H9 (cell line): ENCODE results near the gene SHMT1. TPM values are rescaled to one million over a fixed set of nuclear protein-coding genes. Genes with fewer than 3 reads are reported as not detected.

ENCODE experiments used
- DNase-seq: peaks from one replicate; pipeline ENCODE4 v3.0.0-alpha.2; 2017
- H2AFZ ChIP-seq: one replicate; pipeline ENCODE4 v1.6.1; 2013; ENCODE audit warnings: mild to moderate bottlenecking, low read length, control low read depth, moderate library complexity
- H2AK5ac ChIP-seq: 2 replicates; pipeline ENCODE4 v1.6.1; 2013; ENCODE audit warnings: low read length, control low read depth, mixed read lengths; ENCODE audit not compliant: insufficient read length
- H2BK120ac ChIP-seq: one replicate; pipeline ENCODE4 v1.6.1; 2013; ENCODE audit warnings: low read depth, mild to moderate bottlenecking, low read length, control low read depth, inconsistent platforms; ENCODE audit not compliant: poor library complexity, severe bottlenecking
- H2BK12ac ChIP-seq: 2 replicates; pipeline ENCODE4 v1.6.1; 2013; ENCODE audit warnings: low read length, control low read depth, mixed read lengths, low read depth; ENCODE audit not compliant: insufficient read length
- H2BK15ac ChIP-seq: 2 replicates; pipeline ENCODE4 v1.6.1; 2013; ENCODE audit warnings: low read depth, low read length, control low read depth
- H2BK20ac ChIP-seq: one replicate; pipeline ENCODE4 v1.6.1; 2013; ENCODE audit warnings: low read depth, mild to moderate bottlenecking, low read length, control low read depth, inconsistent platforms; ENCODE audit not compliant: poor library complexity, severe bottlenecking
- H2BK5ac ChIP-seq: 2 replicates; pipeline ENCODE4 v1.6.1; 2013; ENCODE audit warnings: low read length, control low read depth, mixed read lengths; ENCODE audit not compliant: insufficient read length
- H3K14ac ChIP-seq: 2 replicates; pipeline ENCODE4 v1.6.1; 2013; ENCODE audit warnings: low read length, control low read depth; ENCODE audit not compliant: insufficient read depth
- H3K18ac ChIP-seq: 2 replicates; pipeline ENCODE4 v1.6.1; 2013; ENCODE audit warnings: low read depth, mild to moderate bottlenecking, mixed read lengths, low read length, control low read depth; ENCODE audit not compliant: insufficient read length
- H3K23ac ChIP-seq: 2 replicates; pipeline ENCODE4 v1.6.1; 2013; ENCODE audit warnings: low read length, control low read depth, mixed read lengths, low read depth; ENCODE audit not compliant: insufficient read length
- H3K23me2 ChIP-seq: 2 replicates; pipeline ENCODE4 v1.6.1; 2013; ENCODE audit warnings: low read depth, mild to moderate bottlenecking, mixed read lengths, low read length, control low read depth; ENCODE audit not compliant: insufficient read length, poor library complexity, severe bottlenecking
- H3K27ac ChIP-seq: 2 replicates; pipeline ENCODE4 v1.5.1; 2013; ENCODE audit warnings: low read length, control low read depth, mixed read lengths, low read depth; ENCODE audit not compliant: insufficient read length
- H3K27me3 ChIP-seq: 2 replicates; pipeline ENCODE4 v1.6.1; 2013; ENCODE audit warnings: low read length, control low read depth, inconsistent platforms; ENCODE audit not compliant: insufficient read depth
- H3K4ac ChIP-seq: 2 replicates; pipeline ENCODE4 v1.6.1; 2013; ENCODE audit warnings: low read depth, mild to moderate bottlenecking, control low read depth, inconsistent platforms, low read length, moderate library complexity
- H3K4me1 ChIP-seq: 2 replicates; pipeline ENCODE4 v1.6.1; 2013; ENCODE audit warnings: low read length, control low read depth, inconsistent platforms; ENCODE audit not compliant: insufficient read depth
- H3K4me2 ChIP-seq: 2 replicates; pipeline ENCODE4 v1.6.1; 2013; ENCODE audit warnings: low read length, control low read depth, mixed read lengths; ENCODE audit not compliant: insufficient read length, insufficient read depth
- H3K56ac ChIP-seq: 2 replicates; pipeline ENCODE4 v1.6.1; 2013; ENCODE audit warnings: low read depth, mild to moderate bottlenecking, mixed read lengths, low read length, control low read depth; ENCODE audit not compliant: insufficient read length
- H3K79me1 ChIP-seq: 2 replicates; pipeline ENCODE4 v1.6.1; 2013; ENCODE audit warnings: low read depth, mild to moderate bottlenecking, moderate library complexity, low read length, control low read depth, inconsistent platforms; ENCODE audit not compliant: insufficient read depth, poor library complexity, severe bottlenecking
- H3K79me2 ChIP-seq: 2 replicates; pipeline ENCODE4 v1.6.1; 2013; ENCODE audit warnings: low read length, control low read depth, inconsistent platforms; ENCODE audit not compliant: insufficient read depth
- H3K9ac ChIP-seq: 2 replicates; pipeline ENCODE4 v1.6.1; 2013; ENCODE audit warnings: low read length, control low read depth, mixed read lengths; ENCODE audit not compliant: insufficient read length; ENCODE audit errors: extremely low read depth
- H3K9me3 ChIP-seq: one replicate; pipeline ENCODE4 v1.6.1; 2013; ENCODE audit warnings: low read depth, low read length, inconsistent platforms; ENCODE audit not compliant: control insufficient read depth
- H3T11ph ChIP-seq: one replicate; pipeline ENCODE4 v1.6.1; 2013; ENCODE audit warnings: mild to moderate bottlenecking, low read length, control low read depth, inconsistent platforms
- H4K20me1 ChIP-seq: one replicate; pipeline ENCODE4 v1.6.1; 2013; ENCODE audit not compliant: control insufficient read depth, insufficient read length, insufficient read depth
- H4K5ac ChIP-seq: 2 replicates; pipeline ENCODE4 v1.6.1; 2013; ENCODE audit warnings: low read depth, mild to moderate bottlenecking, mixed read lengths, low read length, control low read depth; ENCODE audit not compliant: insufficient read length
- H4K8ac ChIP-seq: replicated peaks from 2 replicates; pipeline ENCODE4 v1.6.1; 2013; ENCODE audit warnings: low read length, control low read depth, mixed read lengths, low read depth; ENCODE audit not compliant: insufficient read length
- H4K91ac ChIP-seq: 2 replicates; pipeline ENCODE4 v1.6.1; 2013; ENCODE audit warnings: low read depth, mild to moderate bottlenecking, moderate library complexity, mixed read lengths, low read length, control low read depth; ENCODE audit not compliant: insufficient read length
- H3K27ac Mint-ChIP-seq, 3 experiments: 2 replicates in 2 of 3; 3 replicates in 1 of 3; pipeline ENCODE4 v1.8.0; 2020 to 2021; ENCODE audit warnings: mixed read lengths in 3 of 3, mild to moderate bottlenecking in 1 of 3, moderate library complexity in 1 of 3
- H3K27me3 Mint-ChIP-seq: 2 replicates; pipeline ENCODE4 v1.8.0; 2021; ENCODE audit warnings: low read depth, mild to moderate bottlenecking, moderate library complexity, mixed read lengths
- H3K36me3 Mint-ChIP-seq, 3 experiments: 2 replicates in 2 of 3; 3 replicates in 1 of 3; pipeline ENCODE4 v1.8.0; 2020 to 2021; ENCODE audit warnings: low read depth in 3 of 3, mixed read lengths in 3 of 3; ENCODE audit not compliant: insufficient read depth in 1 of 3
- H3K4me1 Mint-ChIP-seq, 2 experiments: 2 replicates each; pipeline ENCODE4 v1.8.0; 2020; ENCODE audit warnings: mixed read lengths in 2 of 2
- H3K4me3 Mint-ChIP-seq, 2 experiments: 2 replicates in 1 of 2; 3 replicates in 1 of 2; pipeline ENCODE4 v1.8.0; 2020 to 2021; ENCODE audit warnings: mild to moderate bottlenecking in 2 of 2, mixed read lengths in 2 of 2, moderate library complexity in 1 of 2
- H3K9me3 Mint-ChIP-seq, 2 experiments: 2 replicates in 1 of 2; 3 replicates in 1 of 2; pipeline ENCODE4 v1.8.0; 2020; ENCODE audit warnings: mild to moderate bottlenecking in 2 of 2, mixed read lengths in 2 of 2, moderate library complexity in 1 of 2
- WGBS: extraction: QIAGEN DNeasy Blood & Tissue Kit; methylation state at CpG from one replicate; pipeline ENCODE4 v1.1.7; 2013; ENCODE audit warnings: missing lambda C conversion rate, low lambda C conversion rate, mixed read lengths; ENCODE audit not compliant: insufficient read length; ENCODE audit errors: extremely low coverage; 5-methylcytosine and 5-hydroxymethylcytosine counted together
- microRNA-seq: library from miRNA; unstranded; fragments of <30 nt; microRNA quantifications from one replicate; pipeline ENCODE4, GENCODE V29; 2020; ENCODE audit warnings: borderline microRNAs expressed
- total RNA-seq: library from RNA; stranded (reverse); gene quantifications from 2 replicates; pipeline ENCODE4 v1.2.1, GENCODE V29; 2021
- TF ChIP-seq, protein P1 (sequence below): fragments of 200-600 bp; sonication (generic); conservative IDR thresholded peaks from 3 replicates; pipeline ENCODE4 v1.8.0; 2021; ENCODE audit warnings: antibody characterized with exemption, mild to moderate bottlenecking

Gene SHMT1
- total RNA-seq, 1 experiment from 2014 or later: 42.8 TPM

DNA sequence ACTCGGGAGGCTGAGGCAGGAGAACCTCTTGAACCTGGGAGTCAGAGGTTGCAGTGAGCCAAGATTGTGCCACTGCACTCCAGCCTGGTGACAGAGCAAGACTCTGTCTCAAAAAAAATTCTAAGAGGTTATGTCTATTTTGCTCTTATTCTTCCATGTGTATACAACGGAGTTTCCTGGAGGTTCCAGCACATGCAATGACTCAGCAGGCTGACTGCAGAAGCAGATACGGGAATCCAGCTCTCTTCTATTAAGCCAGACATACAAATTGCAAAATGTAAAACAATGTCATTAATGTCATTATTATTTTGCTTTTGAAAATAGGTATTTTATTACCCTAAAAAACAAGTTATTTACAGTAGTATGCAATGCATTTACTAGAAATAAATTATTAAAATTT lies 84.5 kb downstream of the SHMT1 start:
- Histone ChIP-seq H3K18ac (no peak overlapping the region), H4K5ac (no peak overlapping the region), H3K27me3 (no peaks in the 10 kb centered on the region), H2AFZ (no peak overlapping the region), H3K27ac (no peak overlapping the region), H4K8ac (no peak overlapping the region), H3K23me2 (no peaks in the 10 kb centered on the region), H2AK5ac (no peak overlapping the region), H4K20me1 (no peaks in the 10 kb centered on the region), H2BK120ac (no peak overlapping the region), H3K4ac (no peak overlapping the region), H3K9me3 (no peaks in the 10 kb centered on the region), H3K4me2 (no peak overlapping the region), H4K91ac (no peak overlapping the region), H2BK15ac (no peak overlapping the region), H3T11ph (no peak overlapping the region), H3K56ac (no peak overlapping the region), H2BK5ac (no peak overlapping the region), H2BK20ac (no peak overlapping the region), H3K23ac (no peak overlapping the region), H3K9ac (no peak overlapping the region), H3K4me1 (no peaks in the 10 kb centered on the region), H3K79me1 (no peaks in the 10 kb centered on the region), H2BK12ac (no peak overlapping the region), H3K79me2 (no peaks in the 10 kb centered on the region), H3K14ac (no peak overlapping the region)
- Mint-ChIP-seq H3K27me3 (no peaks in the 10 kb centered on the region), H3K27ac (no peak overlapping the region), H3K4me1 (no peaks in the 10 kb centered on the region), H3K36me3 (peaks cover 39 to 85% (median 77%) of the 10 kb centered on the region in 3 experiments; a peak in 6 of 7 replicates), H3K4me3 (no peak overlapping the region), H3K9me3 (no peaks in the 10 kb centered on the region)
- no CpG with 5 or more reads among the region's 3 CpGs for WGBS
- DNase-seq: no peak
- TF ChIP-seq, protein P1, sequence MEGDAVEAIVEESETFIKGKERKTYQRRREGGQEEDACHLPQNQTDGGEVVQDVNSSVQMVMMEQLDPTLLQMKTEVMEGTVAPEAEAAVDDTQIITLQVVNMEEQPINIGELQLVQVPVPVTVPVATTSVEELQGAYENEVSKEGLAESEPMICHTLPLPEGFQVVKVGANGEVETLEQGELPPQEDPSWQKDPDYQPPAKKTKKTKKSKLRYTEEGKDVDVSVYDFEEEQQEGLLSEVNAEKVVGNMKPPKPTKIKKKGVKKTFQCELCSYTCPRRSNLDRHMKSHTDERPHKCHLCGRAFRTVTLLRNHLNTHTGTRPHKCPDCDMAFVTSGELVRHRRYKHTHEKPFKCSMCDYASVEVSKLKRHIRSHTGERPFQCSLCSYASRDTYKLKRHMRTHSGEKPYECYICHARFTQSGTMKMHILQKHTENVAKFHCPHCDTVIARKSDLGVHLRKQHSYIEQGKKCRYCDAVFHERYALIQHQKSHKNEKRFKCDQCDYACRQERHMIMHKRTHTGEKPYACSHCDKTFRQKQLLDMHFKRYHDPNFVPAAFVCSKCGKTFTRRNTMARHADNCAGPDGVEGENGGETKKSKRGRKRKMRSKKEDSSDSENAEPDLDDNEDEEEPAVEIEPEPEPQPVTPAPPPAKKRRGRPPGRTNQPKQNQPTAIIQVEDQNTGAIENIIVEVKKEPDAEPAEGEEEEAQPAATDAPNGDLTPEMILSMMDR: no peak

Small RNA genes within 50 kb of the gene (microRNA-seq; reads per million reads assigned to microRNA genes)
- not detected for gene MIR6778

Other genes starting within 250 kb of the SHMT1 start
- gene ALKBH5, start 179.7 kb downstream of the SHMT1 start, total RNA-seq: 89.8 and 92.5 TPM in 2 replicates
- 65.0 and 66.2 TPM in 2 replicates for gene LLGL1, start 137.9 kb downstream of the SHMT1 start, total RNA-seq
- gene FLII, start 104.8 kb downstream of the SHMT1 start, total RNA-seq: 298 and 314 TPM in 2 replicates
- gene MIEF2, start 102.9 kb downstream of the SHMT1 start, total RNA-seq: 10.2 and 10.3 TPM in 2 replicates
- 63.3 and 68.7 TPM in 2 replicates for gene TOP3A, start 48.6 kb downstream of the SHMT1 start, total RNA-seq
- gene SMCR8, start 48.3 kb downstream of the SHMT1 start, total RNA-seq: 22.3 and 22.4 TPM in 2 replicates
- 0.61 TPM in 1 of 2 replicates, not detected in the other for gene EVPLL, start 14.2 kb upstream of the SHMT1 start, total RNA-seq
- gene LGALS9C, start 113.2 kb upstream of the SHMT1 start, total RNA-seq: not detected in 2 replicates